ACC112 (cell line): ENCODE data around the gene TCEA2.

Source experiments
- H2AFZ ChIP-seq: fragments of 200-600 bp; sonication (generic); one replicate; pipeline ENCODE4 v1.6.0; 2017; ENCODE audit warnings: antibody characterized with exemption, low read length; ENCODE audit not compliant: unreplicated experiment
- H3K27ac ChIP-seq: fragments of 200-600 bp; sonication (generic); 2 replicates; pipeline ENCODE4 v1.5.1; 2014; ENCODE audit warnings: low read depth, mild to moderate bottlenecking, antibody characterized with exemption, low read length, moderate library complexity
- H3K27me3 ChIP-seq: fragments of 200-600 bp; sonication (generic); 2 replicates; pipeline ENCODE4 v1.6.1; 2014; ENCODE audit warnings: mild to moderate bottlenecking, antibody characterized with exemption, low read length, moderate library complexity, mixed read lengths; ENCODE audit not compliant: insufficient read depth
- H3K36me3 ChIP-seq: fragments of 200-600 bp; sonication (generic); 2 replicates; pipeline ENCODE4 v1.6.1; 2016; ENCODE audit warnings: mild to moderate bottlenecking, antibody characterized with exemption, low read length, moderate library complexity, mixed read lengths; ENCODE audit not compliant: insufficient read depth
- H3K4me1 ChIP-seq: fragments of 200-600 bp; sonication (generic); one replicate; pipeline ENCODE4 v1.6.1; 2016; ENCODE audit warnings: low read length, mixed read lengths; ENCODE audit not compliant: insufficient read depth, unreplicated experiment, control insufficient read depth
- H3K4me3 ChIP-seq: fragments of 200-600 bp; sonication (generic); 2 replicates; pipeline ENCODE4 v1.5.1; 2014; ENCODE audit warnings: mild to moderate bottlenecking, low read depth, low read length
- H3K79me2 ChIP-seq: fragments of 200-600 bp; sonication (generic); one replicate; pipeline ENCODE4 v1.6.0; 2016; ENCODE audit warnings: low read length; ENCODE audit not compliant: control insufficient read depth, unreplicated experiment, insufficient read depth

The TCEA2 gene

GRCh38 chr20:64099880-64100565, 37.0 kb downstream of the TCEA2 start:
- Histone ChIP-seq H3K27ac (no peak overlapping the region), H3K36me3 (no peaks in the 10 kb centered on the region), H3K27me3 (peaks cover 39% of the 10 kb centered on the region), H3K4me1 (no peaks in the 10 kb centered on the region), H2AFZ (no peak overlapping the region), H3K4me3 (no peak overlapping the region), H3K79me2 (no peaks in the 10 kb centered on the region)

DNA sequence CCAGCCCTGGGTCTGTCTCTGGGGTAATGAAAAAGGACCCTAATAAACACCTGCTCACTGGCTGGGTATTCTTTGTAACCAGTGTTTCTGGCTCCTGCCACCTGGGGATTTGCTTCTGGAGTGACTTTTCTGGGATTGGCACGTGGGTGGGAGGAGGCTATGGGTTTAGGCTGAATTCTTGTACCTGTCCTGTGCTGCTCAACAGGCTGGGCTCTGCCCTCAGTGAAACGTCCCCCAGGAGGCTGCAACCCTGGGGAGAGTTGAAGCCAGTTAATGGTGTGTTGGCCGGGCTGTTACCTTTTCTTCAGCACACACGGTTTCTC, 37.5 kb downstream of the TCEA2 start:
- no peaks in the 10 kb centered on the region for H3K36me3 ChIP-seq
- H3K27me3 ChIP-seq, result peaks cover 39% of the 10 kb centered on the region
- no peaks in the 10 kb centered on the region for H3K79me2 ChIP-seq
- H3K4me3 ChIP-seq, result no peak overlapping the region
- no peak overlapping the region for H2AFZ ChIP-seq
- H3K4me1 ChIP-seq, result no peaks in the 10 kb centered on the region
- H3K27ac ChIP-seq, result no peak overlapping the region

DNA sequence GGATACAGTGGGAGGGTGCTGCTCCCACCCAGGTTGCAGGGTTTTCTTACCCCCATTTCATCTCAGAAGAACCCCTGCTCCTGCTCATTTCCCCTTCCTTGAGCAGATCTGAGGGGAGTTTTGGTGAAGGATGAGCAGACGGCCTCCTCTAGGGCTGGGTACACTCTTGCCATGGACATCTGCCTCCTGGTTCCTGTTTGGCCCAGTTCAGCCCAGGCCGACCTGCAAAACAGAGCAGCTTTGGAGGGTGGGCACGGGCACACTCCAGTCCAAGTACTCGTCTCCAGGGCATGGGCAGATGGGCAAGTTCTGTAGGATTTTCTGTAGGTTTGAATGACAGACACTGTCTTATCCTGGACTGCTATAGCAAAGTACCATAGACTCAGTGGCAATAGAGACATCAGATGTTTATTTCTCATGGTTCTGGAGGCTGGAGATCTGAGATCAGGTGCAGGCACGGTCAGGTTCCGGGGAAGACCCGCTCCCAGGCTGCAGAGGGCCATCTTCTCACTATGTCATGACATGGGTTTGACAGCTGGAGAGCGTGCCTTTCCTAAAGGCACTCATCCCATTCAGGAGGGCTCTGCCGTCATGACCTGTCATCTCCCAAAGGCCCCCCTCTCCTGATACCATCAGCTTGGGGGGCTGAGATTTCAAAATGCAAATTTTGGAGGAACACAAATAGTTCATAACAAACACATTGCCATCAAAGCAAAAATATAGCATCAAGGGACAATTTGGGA, 38.1 kb downstream of the TCEA2 start:
- no peak overlapping the region for H2AFZ ChIP-seq
- peaks cover 39% of the 10 kb centered on the region for H3K27me3 ChIP-seq

DNA sequence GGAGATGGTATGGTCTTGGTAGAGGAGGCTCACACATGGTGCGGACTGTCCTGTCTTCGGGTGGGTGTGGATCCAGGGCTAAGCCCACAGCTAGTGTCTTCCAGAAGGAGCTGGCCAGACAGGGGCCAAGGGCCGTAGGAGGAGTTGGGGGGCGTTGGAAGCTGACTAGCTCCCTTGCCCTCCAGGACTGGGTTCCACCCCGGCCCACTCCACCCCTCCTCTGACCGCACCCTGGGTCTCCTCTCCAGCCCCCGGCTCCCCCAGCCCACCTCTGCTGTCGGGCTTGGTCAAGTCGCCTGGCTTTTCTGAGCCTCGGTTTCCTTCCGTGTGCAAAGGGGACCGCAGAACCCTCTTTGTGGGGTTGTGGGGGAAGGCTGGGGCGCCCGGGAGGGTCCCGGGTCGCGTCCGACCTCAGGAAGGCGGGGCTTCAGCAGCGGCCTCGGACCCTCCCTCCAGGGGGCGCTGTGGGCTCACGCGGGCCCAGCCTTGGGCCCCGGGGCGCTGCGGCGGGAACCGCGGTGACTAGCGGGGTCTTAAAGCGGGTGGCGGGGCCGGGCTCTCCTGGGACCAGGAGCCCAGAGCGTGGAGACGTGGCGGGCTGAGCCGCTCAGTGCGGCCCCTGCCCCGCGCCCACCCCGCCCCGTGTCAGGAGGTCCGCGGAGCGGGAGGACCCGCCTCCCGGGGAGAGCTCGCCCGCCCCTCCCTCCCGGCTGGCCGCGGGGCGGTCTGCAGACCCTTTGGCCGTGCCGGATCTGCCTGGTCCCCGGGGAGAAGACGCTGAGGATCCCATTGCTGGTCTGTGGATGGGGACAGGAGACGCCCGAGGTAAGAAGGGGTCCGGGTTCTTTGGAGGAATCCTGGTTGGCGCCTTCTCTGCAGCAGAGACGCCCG, 39.0 kb downstream of the TCEA2 start:
- H3K4me1 ChIP-seq, result no peaks in the 10 kb centered on the region
- peaks cover 39% of the 10 kb centered on the region for H3K27me3 ChIP-seq
- H3K4me3 ChIP-seq, result no peak overlapping the region
- H3K79me2 ChIP-seq, result no peaks in the 10 kb centered on the region
- H3K27ac ChIP-seq, result no peak overlapping the region
- H2AFZ ChIP-seq, result no peak overlapping the region
- H3K36me3 ChIP-seq, result no peaks in the 10 kb centered on the region

More for the DNA sequence above, 38.1 kb downstream of the TCEA2 start:
- no peaks in the 10 kb centered on the region for H3K36me3 ChIP-seq
- H3K4me1 ChIP-seq, result no peaks in the 10 kb centered on the region
- H3K4me3 ChIP-seq, result no peak overlapping the region
- H3K79me2 ChIP-seq, result no peaks in the 10 kb centered on the region
- no peak overlapping the region for H3K27ac ChIP-seq

DNA sequence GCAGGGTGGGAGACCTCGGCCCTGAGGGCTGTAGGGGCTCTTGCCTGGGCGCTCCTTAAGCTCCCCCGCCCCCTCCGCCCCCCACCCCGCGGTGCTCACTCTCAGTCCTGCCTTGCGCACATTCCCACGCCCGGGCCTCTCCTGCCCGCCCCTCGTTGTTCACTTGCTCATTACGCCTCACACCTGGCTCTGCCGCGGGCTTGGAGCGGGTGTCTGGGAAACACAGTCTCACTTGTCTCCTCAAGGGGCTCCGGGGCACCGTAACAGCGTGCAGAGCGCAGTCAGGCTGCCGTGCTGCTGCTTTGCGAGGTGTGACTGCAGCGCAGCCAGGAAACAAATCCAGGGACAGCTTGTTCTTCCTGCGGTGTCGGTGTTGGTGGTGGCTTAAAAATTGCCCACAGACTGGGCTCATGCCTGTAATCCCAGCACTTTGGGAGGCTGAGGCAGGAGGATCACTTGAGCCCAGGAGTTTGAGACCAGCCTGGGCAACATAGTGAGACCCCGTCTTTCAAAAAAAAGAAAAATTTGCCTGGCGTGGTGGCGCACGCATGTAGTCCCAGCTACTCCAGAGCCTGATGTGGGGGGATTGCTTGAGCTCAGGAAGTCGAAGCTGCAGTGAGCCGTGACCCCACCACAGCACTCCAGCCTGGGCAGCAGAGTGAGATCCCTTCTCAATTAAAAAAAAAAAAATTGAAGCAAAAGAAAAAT, 39.8 kb downstream of the TCEA2 start:
- H3K79me2 ChIP-seq, result no peaks in the 10 kb centered on the region
- H3K27me3 ChIP-seq, result peaks cover 39% of the 10 kb centered on the region
- no peaks in the 10 kb centered on the region for H3K4me1 ChIP-seq
- H3K27ac ChIP-seq, result no peak overlapping the region
- H3K4me3 ChIP-seq, result no peak overlapping the region
- H3K36me3 ChIP-seq, result no peaks in the 10 kb centered on the region
- H2AFZ ChIP-seq, result no peak overlapping the region

DNA sequence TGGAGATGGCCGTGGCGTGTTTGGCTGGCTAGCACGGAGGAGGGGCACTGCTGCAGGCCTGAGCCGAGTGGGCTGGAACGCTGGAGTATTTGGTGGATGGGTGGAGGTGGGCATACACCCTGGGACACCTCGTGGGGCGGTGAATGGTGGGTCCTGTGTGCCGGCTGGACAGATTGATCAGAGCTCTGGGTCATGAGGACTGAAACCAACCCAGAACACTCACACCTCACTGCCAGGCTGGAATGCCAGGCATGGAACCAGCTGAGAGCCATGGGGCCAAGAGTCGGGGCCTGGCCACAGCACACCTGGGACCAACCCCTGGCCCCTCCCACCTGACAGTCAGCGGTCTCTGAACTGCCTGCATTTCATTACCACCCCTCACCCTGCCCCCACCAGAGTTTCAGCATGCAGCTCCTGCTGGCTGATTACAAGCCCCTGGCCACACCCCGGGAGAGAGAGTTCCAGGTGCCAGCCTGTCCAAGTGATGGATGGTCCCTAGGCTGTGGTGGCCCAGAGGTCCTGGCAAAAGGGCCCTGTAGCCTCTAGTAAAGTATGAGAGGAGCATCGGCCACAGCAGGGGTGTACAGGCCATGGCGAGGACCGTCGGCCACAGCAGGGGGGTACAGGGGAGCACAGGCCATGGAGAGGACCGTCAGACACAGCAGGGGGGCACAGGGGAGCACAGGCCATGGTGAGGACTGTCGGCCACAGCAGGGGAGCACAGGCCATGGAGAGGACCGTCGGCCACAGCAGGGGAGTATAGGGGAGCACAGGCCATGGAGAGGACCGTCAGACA, 41.1 kb downstream of the TCEA2 start:
- H3K27me3 ChIP-seq, result peaks cover 39% of the 10 kb centered on the region
- H3K27ac ChIP-seq, result no peak overlapping the region
- no peak overlapping the region for H3K4me3 ChIP-seq
- no peak overlapping the region for H2AFZ ChIP-seq
- H3K36me3 ChIP-seq, result no peaks in the 10 kb centered on the region
- H3K79me2 ChIP-seq, result no peaks in the 10 kb centered on the region
- H3K4me1 ChIP-seq, result no peaks in the 10 kb centered on the region

GRCh38 chr20:64104667-64105451, 41.9 kb downstream of the TCEA2 start:
- Histone ChIP-seq H3K4me3 (no peak overlapping the region), H3K4me1 (no peaks in the 10 kb centered on the region), H3K79me2 (no peaks in the 10 kb centered on the region), H3K27ac (no peak overlapping the region), H2AFZ (no peak overlapping the region), H3K27me3 (peaks cover 39% of the 10 kb centered on the region), H3K36me3 (no peaks in the 10 kb centered on the region)

GRCh38 chr20:64105846-64106434, 42.9 kb downstream of the TCEA2 start:
- Histone ChIP-seq H3K36me3 (no peaks in the 10 kb centered on the region), H3K79me2 (no peaks in the 10 kb centered on the region), H3K4me3 (no peak overlapping the region), H3K27ac (no peak overlapping the region), H3K27me3 (peaks cover 33% of the 10 kb centered on the region), H3K4me1 (no peaks in the 10 kb centered on the region), H2AFZ (no peak overlapping the region)

DNA sequence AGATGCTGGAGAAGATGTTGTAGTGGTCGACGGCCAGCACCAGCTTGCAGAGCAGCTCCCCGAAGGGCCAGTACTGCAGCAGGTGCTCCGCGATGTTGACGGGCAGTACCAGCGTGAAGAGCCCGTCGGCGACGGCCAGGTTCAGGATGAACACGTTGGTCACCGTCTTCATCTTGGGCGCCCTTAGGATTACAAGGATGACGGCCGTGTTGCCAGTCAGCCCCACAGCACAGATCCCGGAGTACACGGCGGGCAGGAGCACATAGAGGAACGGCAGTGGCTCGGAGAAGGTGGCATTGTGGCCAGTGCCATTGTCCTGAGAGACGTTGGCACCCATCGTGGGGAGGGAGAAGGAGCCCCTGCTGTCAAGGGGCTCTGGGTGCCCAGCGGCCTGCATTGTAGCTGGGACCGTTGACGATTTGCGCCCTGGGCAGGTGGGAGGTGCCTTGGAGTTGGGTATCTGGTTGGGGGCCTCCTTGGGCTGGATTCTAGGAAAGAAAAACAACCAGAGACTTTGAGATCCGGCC, 43.5 kb downstream of the TCEA2 start:
- Histone ChIP-seq H3K4me1 (no peaks in the 10 kb centered on the region), H3K27ac (no peak overlapping the region), H3K27me3 (peaks cover 27% of the 10 kb centered on the region), H3K36me3 (no peaks in the 10 kb centered on the region), H3K79me2 (no peaks in the 10 kb centered on the region), H3K4me3 (no peak overlapping the region), H2AFZ (no peak overlapping the region)
